HL-60 (cell line): ENCODE data around the gene ZNF236.

Experiments used
- DNase-seq, 2 experiments: peaks; one replicate each; pipeline ENCODE4 v3.0.0-alpha.2; 2010 to 2020; ENCODE audit warnings: low read depth in 1 of 2, low spot score in 1 of 2
- H3K27ac ChIP-seq: fragments of 250-450 bp; sonication (Bioruptor Pico); replicated peaks from 2 replicates; pipeline ENCODE4 v1.5.1; 2020; ENCODE audit warnings: mild to moderate bottlenecking, moderate library complexity
- H3K27me3 ChIP-seq: fragments of 250-450 bp; sonication (Bioruptor Pico); 2 replicates; pipeline ENCODE4 v1.5.1; 2021; ENCODE audit warnings: mild to moderate bottlenecking, moderate library complexity; ENCODE audit not compliant: insufficient read depth, poor library complexity, severe bottlenecking
- H3K4me3 ChIP-seq: replicated peaks from 2 replicates; pipeline ENCODE4 v1.5.1; 2011; ENCODE audit warnings: mild to moderate bottlenecking, control low read depth, low read length; ENCODE audit not compliant: insufficient read depth
- CTCF ChIP-seq: IDR thresholded peaks from one replicate; pipeline ENCODE4 v1.5.1; 2011; ENCODE audit warnings: low read length, control low read depth, inconsistent platforms; ENCODE audit not compliant: insufficient read depth
- GABPA ChIP-seq: IDR thresholded peaks from 2 replicates; pipeline ENCODE4 v1.6.1; 2012; ENCODE audit warnings: low read depth
- POLR2AphosphoS5 ChIP-seq: IDR thresholded peaks from 2 replicates; pipeline ENCODE4 v1.6.1; 2012; ENCODE audit warnings: low read depth
- REST ChIP-seq: IDR thresholded peaks from 2 replicates; pipeline ENCODE4 v1.6.1; 2012; ENCODE audit warnings: low read depth; ENCODE audit not compliant: insufficient replicate concordance
- SPI1 ChIP-seq: IDR thresholded peaks from 2 replicates; pipeline ENCODE4 v1.6.1; 2012; ENCODE audit warnings: low read depth, mild to moderate bottlenecking, borderline replicate concordance

Gene ZNF236

GRCh38 chr18:76855594-76855993 is 33.2 kb downstream of the ZNF236 start:
- no peak overlapping the region for H3K27ac ChIP-seq
- H3K27me3 ChIP-seq: no peaks in the 10 kb centered on the region
- TF ChIP-seq SPI1: no peak
- no peak for TF ChIP-seq POLR2AphosphoS5
- TF ChIP-seq REST: no peak
- TF ChIP-seq GABPA: no peak
- no peak for TF ChIP-seq CTCF
- H3K4me3 ChIP-seq: no peak overlapping the region
- DNase-seq: no peak

GRCh38 chr18:76857476-76857875 is 35.1 kb downstream of the ZNF236 start:
- no peak overlapping the region for H3K27ac ChIP-seq
- no peaks in the 10 kb centered on the region for H3K27me3 ChIP-seq
- no peak for DNase-seq
- no peak overlapping the region for H3K4me3 ChIP-seq
- no peak for TF ChIP-seq GABPA
- no peak for TF ChIP-seq SPI1
- TF ChIP-seq REST: no peak
- no peak for TF ChIP-seq POLR2AphosphoS5
- no peak for TF ChIP-seq CTCF

GRCh38 chr18:76859474-76860339 is 37.4 kb downstream of the ZNF236 start:
- no peak for TF ChIP-seq REST
- TF ChIP-seq GABPA: no peak
- TF ChIP-seq SPI1: no peak
- no peak for TF ChIP-seq POLR2AphosphoS5
- no peak for TF ChIP-seq CTCF
- H3K27ac ChIP-seq: no peak overlapping the region
- H3K27me3 ChIP-seq: no peaks in the 10 kb centered on the region
- DNase-seq: no peak
- no peak overlapping the region for H3K4me3 ChIP-seq
